GM21576 (cell line): Measurements from ENCODE around the gene DCLRE1C.
"Not testable (repeated sequence)": the region's sequence is repeated elsewhere in the genome, so short reads cannot be mapped to it uniquely, and the experiment has no call there.

Experiments used
- ATAC-seq: cut with Tn5 transposase; IDR thresholded peaks from one replicate; pipeline ENCODE4 v1.9.1; 2021; ENCODE audit warnings: mild to moderate bottlenecking, moderate library complexity; ENCODE audit not compliant: unreplicated experiment

The DCLRE1C gene

GRCh38 chr10:14954001-14954770 lies at the start of gene DCLRE1C:
Gene DCLRE1C (minus strand): TSS chr10:14954096. CDS start chr10:14954010, 86 bp downstream.
- ATAC-seq, result peak; percentile 65

- ATAC-seq, result no peak
These were observed 42.2 kb upstream of the DCLRE1C start for GRCh38 chr10:14995964-14996565.

- ATAC-seq, result not testable (repeated sequence)
These were observed 39.9 kb upstream of the DCLRE1C start for GRCh38 chr10:14993500-14994455.

- not testable (repeated sequence) for ATAC-seq
These were observed 38.4 kb upstream of the DCLRE1C start for GRCh38 chr10:14992336-14992735.

GRCh38 chr10:14991035-14991749 lies 37.3 kb upstream of the DCLRE1C start:
- not testable (repeated sequence) for ATAC-seq

- not testable (repeated sequence) for ATAC-seq
These were observed 35.7 kb upstream of the DCLRE1C start for GRCh38 chr10:14989552-14989951.

- ATAC-seq, result no peak
These were observed 28.8 kb upstream of the DCLRE1C start for GRCh38 chr10:14982744-14983143.

GRCh38 chr10:14975672-14976273 lies 21.9 kb upstream of the DCLRE1C start:
- ATAC-seq, result no peak

GRCh38 chr10:14974153-14974998 lies 20.5 kb upstream of the DCLRE1C start:
- not testable (repeated sequence) for ATAC-seq

- no peak for ATAC-seq
These were observed 18.1 kb upstream of the DCLRE1C start for GRCh38 chr10:14971867-14972448.

- no peak for ATAC-seq
These were observed 14.0 kb upstream of the DCLRE1C start for GRCh38 chr10:14967897-14968296.

GRCh38 chr10:14959221-14960057 lies 5.5 kb upstream of the DCLRE1C start, which contains the start of gene MEIG1:
Gene MEIG1 (plus strand): TSS chr10:14959388. CDS start chr10:14966469, 7,081 bp downstream.
- peak; percentile 73 for ATAC-seq

- no peak for ATAC-seq
These were observed 5.0 kb upstream of the DCLRE1C start for GRCh38 chr10:14958872-14959220.

GRCh38 chr10:14954934-14955333 lies 1.0 kb upstream of the DCLRE1C start:
- ATAC-seq, result no peak

- ATAC-seq, result peak; percentile 31
These were observed 384 bp downstream of the DCLRE1C start for GRCh38 chr10:14953424-14954000.

- ATAC-seq, result no peak
These were observed 959 bp downstream of the DCLRE1C start for GRCh38 chr10:14952851-14953423.

- no peak for ATAC-seq
These were observed 4.6 kb downstream of the DCLRE1C start for GRCh38 chr10:14949291-14949690.
